HEK293T (cell line): ENCODE measurements around the gene LRP1B.

Experiments
- CTCF ChIA-PET: fragments of 350-600 bp; formaldehyde crosslinking; extraction: SDS; loops from one replicate; lab custom pipeline; 2021; ENCODE audit warnings: antibody characterized with exemption, inconsistent platforms; lab: Yijun Ruan, JAX
- POLR2A ChIA-PET: fragments of 350-600 bp; formaldehyde crosslinking; extraction: SDS; loops from one replicate; lab custom pipeline; 2020; ENCODE audit warnings: antibody characterized with exemption, inconsistent platforms; lab: Yijun Ruan, JAX
- DNase-seq: peaks from one replicate; pipeline ENCODE4 v3.0.0; 2012; ENCODE audit warnings: mixed read lengths; ENCODE audit errors: extremely low spot score
- ARNT ChIP-seq: fragments of 450-650 bp; IDR thresholded peaks from 2 replicates; pipeline ENCODE4 v1.6.1; 2017; ENCODE audit warnings: mild to moderate bottlenecking
- BHLHE40 ChIP-seq: fragments of 450-650 bp; IDR thresholded peaks from 2 replicates; pipeline ENCODE4 v1.6.1; 2016; ENCODE audit warnings: mild to moderate bottlenecking, moderate library complexity, borderline replicate concordance
- CTBP1 ChIP-seq: fragments of 450-650 bp; IDR thresholded peaks from 2 replicates; pipeline ENCODE4 v1.6.1; 2016; ENCODE audit warnings: borderline replicate concordance
- ELF4 ChIP-seq: fragments of 450-650 bp; IDR thresholded peaks from 2 replicates; pipeline ENCODE4 v1.6.1; 2017; ENCODE audit warnings: antibody characterized with exemption
- FOXA1 ChIP-seq: fragments of 450-650 bp; IDR thresholded peaks from 2 replicates; pipeline ENCODE4 v1.6.1; 2016; ENCODE audit warnings: mild to moderate bottlenecking
- FOXK2 ChIP-seq: fragments of 450-650 bp; IDR thresholded peaks from 2 replicates; pipeline ENCODE4 v1.6.1; 2016; ENCODE audit warnings: mild to moderate bottlenecking
- FOXM1 ChIP-seq: fragments of 450-650 bp; IDR thresholded peaks from 2 replicates; pipeline ENCODE4 v1.6.1; 2017; ENCODE audit warnings: mild to moderate bottlenecking, borderline replicate concordance
- HDGF ChIP-seq: fragments of 450-650 bp; IDR thresholded peaks from 2 replicates; pipeline ENCODE4 v1.6.1; 2017; ENCODE audit warnings: antibody characterized with exemption, borderline replicate concordance
- L3MBTL2 ChIP-seq: fragments of 450-650 bp; conservative IDR thresholded peaks from 2 replicates; pipeline ENCODE4 v1.6.1; 2016; ENCODE audit warnings: mild to moderate bottlenecking
- LEF1 ChIP-seq: fragments of 450-650 bp; IDR thresholded peaks from 2 replicates; pipeline ENCODE4 v1.6.1; 2017; ENCODE audit warnings: mild to moderate bottlenecking, borderline replicate concordance
- NFRKB ChIP-seq: fragments of 450-650 bp; IDR thresholded peaks from 2 replicates; pipeline ENCODE4 v1.6.1; 2016; ENCODE audit warnings: mild to moderate bottlenecking, moderate library complexity
- SP1 ChIP-seq: fragments of 450-650 bp; IDR thresholded peaks from 2 replicates; pipeline ENCODE4 v1.6.1; 2017
- SUZ12 ChIP-seq: fragments of 450-650 bp; IDR thresholded peaks from 2 replicates; pipeline ENCODE4 v1.6.1; 2016; ENCODE audit warnings: mild to moderate bottlenecking
- TARDBP ChIP-seq: fragments of 450-650 bp; IDR thresholded peaks from 2 replicates; pipeline ENCODE4 v1.6.1; 2016
- ZNF384 ChIP-seq: fragments of 450-650 bp; IDR thresholded peaks from 2 replicates; pipeline ENCODE4 v1.6.1; 2016
- TF ChIP-seq, protein P1 (sequence below): fragments of 450-650 bp; IDR thresholded peaks from 2 replicates; pipeline ENCODE4 v1.6.1; 2016

LRP1B gene

GRCh38 chr2:141493936-141494335, 636.9 kb downstream of the LRP1B start:
- CTCF ChIA-PET: no interaction called here
- no peak for DNase-seq
- TF ChIP-seq FOXA1 (no peak), LEF1 (no peak), FOXM1 (no peak), NFRKB (no peak), FOXK2 (no peak), TARDBP (no peak)
- POLR2A ChIA-PET: no interaction called here

DNA sequence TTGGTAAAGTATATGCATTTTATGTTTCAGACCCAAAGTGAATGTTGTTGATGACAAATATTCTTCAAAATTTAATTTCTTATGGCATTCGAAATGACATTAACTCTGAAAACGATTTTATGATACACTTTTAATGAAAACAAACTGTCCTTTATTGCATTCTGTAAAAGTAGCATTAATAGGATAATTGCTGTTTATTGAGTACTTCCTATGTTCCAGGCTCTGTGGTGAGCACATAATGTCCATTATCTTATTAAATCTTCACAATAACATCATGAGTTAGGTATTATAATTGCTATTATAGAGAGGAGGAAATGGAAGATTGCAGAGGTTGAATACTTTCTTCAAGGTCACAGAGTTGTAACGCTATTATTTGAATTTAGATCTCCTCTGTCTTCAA, 638.0 kb downstream of the LRP1B start:
- ChIA-PET POLR2A (no interaction called here), CTCF (no interaction called here)
- no peak for DNase-seq
- TF ChIP-seq BHLHE40: no peak
- TF ChIP-seq SP1: no peak
- TF ChIP-seq, protein P1, sequence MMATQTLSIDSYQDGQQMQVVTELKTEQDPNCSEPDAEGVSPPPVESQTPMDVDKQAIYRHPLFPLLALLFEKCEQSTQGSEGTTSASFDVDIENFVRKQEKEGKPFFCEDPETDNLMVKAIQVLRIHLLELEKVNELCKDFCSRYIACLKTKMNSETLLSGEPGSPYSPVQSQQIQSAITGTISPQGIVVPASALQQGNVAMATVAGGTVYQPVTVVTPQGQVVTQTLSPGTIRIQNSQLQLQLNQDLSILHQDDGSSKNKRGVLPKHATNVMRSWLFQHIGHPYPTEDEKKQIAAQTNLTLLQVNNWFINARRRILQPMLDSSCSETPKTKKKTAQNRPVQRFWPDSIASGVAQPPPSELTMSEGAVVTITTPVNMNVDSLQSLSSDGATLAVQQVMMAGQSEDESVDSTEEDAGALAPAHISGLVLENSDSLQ: no peak
- no peak for TF ChIP-seq NFRKB
- TF ChIP-seq FOXA1: no peak
- no peak for TF ChIP-seq TARDBP
- TF ChIP-seq CTBP1: no peak
- TF ChIP-seq L3MBTL2: no peak
- no peak for TF ChIP-seq ZNF384
- TF ChIP-seq LEF1: no peak

DNA sequence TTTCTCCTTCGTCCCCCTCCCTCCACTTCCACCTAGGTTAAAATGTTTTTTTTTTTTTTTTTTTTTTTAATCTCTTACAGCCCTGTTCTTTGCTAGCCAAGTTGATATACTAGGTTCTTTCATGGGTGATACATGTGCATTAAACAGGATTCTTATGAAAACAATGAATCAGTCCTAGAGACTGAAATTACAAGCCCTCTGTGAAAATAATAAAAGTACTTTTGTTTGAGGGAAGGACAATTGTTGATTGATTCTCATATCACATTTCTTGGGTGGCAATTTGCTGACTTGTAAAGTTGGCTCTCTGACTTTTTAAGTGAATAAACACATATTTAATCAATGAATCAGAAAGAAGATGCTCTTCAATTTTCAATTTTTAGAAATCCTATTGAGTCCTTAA, 639.9 kb downstream of the LRP1B start:
- TF ChIP-seq HDGF (no peak), LEF1 (no peak), FOXM1 (no peak), BHLHE40 (no peak)
- POLR2A ChIA-PET: no interaction called here
- CTCF ChIA-PET: interaction anchor here (0.6 kb wide), 1 partner anchor 1991 kb away, joined by 5 read pairs; no protein-coding TSS in a partner anchor
- DNase-seq: no peak

DNA sequence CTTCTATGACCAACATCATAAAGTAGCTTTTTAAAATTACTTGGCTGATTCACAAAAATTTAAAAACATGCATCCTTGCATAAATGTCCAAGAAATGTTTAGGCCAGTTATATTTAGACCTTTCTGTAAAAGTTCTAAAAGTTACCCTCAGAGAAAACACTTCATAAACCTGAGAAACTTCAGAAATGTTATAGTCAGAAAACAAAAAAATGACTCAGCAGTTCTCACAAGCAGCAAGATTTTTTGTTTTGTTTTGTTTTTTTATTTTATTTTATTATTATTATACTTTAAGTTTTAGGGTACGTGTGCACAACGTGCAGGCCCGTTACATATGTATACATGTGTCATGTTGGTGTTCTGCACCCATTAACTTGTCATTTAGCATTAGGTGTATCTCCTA, 648.1 kb downstream of the LRP1B start:
- TF ChIP-seq SUZ12 (no peak), FOXM1 (no peak), L3MBTL2 (no peak), CTBP1 (no peak), NFRKB (no peak), ELF4 (no peak), TARDBP (no peak), ZNF384 (no peak), FOXA1 (no peak), ARNT (no peak), SP1 (no peak), FOXK2 (no peak), BHLHE40 (no peak), LEF1 (no peak), HDGF (no peak)
- TF ChIP-seq, protein P1: no peak
- ChIA-PET POLR2A (no interaction called here), CTCF (no interaction called here)
- no peak for DNase-seq

DNA sequence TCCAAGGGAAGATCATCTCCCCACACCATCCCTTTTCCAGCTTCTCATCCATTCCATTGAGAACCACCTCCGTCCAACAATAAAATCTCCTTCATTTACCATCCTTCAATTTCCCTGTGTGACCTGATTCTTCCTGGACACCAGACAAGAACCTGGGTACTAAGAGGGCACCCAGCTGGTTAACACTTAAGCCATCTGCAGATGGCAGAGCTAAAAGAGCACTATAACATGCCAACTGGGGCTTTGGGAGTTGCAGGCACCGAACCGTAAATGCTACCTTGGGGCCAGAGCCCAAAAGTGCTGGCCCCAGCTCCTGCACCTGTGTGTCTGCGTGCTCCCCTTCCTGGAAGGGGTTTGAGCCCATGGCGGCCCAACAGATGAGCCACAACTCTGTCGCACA, 655.0 kb downstream of the LRP1B start:
- POLR2A ChIA-PET: no interaction called here
- CTCF ChIA-PET: no interaction called here
- no peak for DNase-seq
- TF ChIP-seq NFRKB: no peak
- TF ChIP-seq ARNT: no peak
- no peak for TF ChIP-seq SP1
- TF ChIP-seq ZNF384: no peak
- TF ChIP-seq CTBP1: no peak
- no peak for TF ChIP-seq LEF1
- TF ChIP-seq TARDBP: no peak
- no peak for TF ChIP-seq FOXA1
- TF ChIP-seq L3MBTL2: no peak
- no peak for TF ChIP-seq BHLHE40
- no peak for TF ChIP-seq SUZ12
- TF ChIP-seq, protein P1: no peak
- no peak for TF ChIP-seq FOXM1
- no peak for TF ChIP-seq HDGF
- no peak for TF ChIP-seq ELF4
- TF ChIP-seq FOXK2: no peak

- POLR2A ChIA-PET: no interaction called here
- DNase-seq: no peak
- no peak for TF ChIP-seq SP1
- TF ChIP-seq, protein P1: no peak
- no peak for TF ChIP-seq FOXM1
- TF ChIP-seq L3MBTL2: no peak
- no peak for TF ChIP-seq BHLHE40
- no peak for TF ChIP-seq NFRKB
- no peak for TF ChIP-seq ARNT
- no peak for TF ChIP-seq LEF1
- no peak for TF ChIP-seq ZNF384
- TF ChIP-seq FOXK2: no peak
- TF ChIP-seq SUZ12: no peak
- no peak for TF ChIP-seq FOXA1
- TF ChIP-seq ELF4: no peak
- no peak for TF ChIP-seq TARDBP
- no peak for TF ChIP-seq CTBP1
- no peak for TF ChIP-seq HDGF
- CTCF ChIA-PET: no interaction called here
Observed at GRCh38 chr2:141468761-141469160, 662.1 kb downstream of the LRP1B start.
